Vagina (tissue), 2 donors: Measurements from ENCODE around the gene GABRA5. TPM values are rescaled to one million over a fixed set of nuclear protein-coding genes. Genes with fewer than 3 reads are reported as not detected.

Experiments
- DNase-seq, 2 donors: peaks; one replicate each; pipeline ENCODE4 v3.0.0-alpha.2; 2017; ENCODE audit errors: extremely low spot score in 2 of 2
- H3K27ac ChIP-seq: fragments of 200-600 bp; sonication (generic); one replicate; pipeline ENCODE4 v1.5.1; 2019
- H3K27me3 ChIP-seq: fragments of 200-600 bp; sonication (generic); one replicate; pipeline ENCODE4 v1.5.1; 2019
- H3K36me3 ChIP-seq, 2 donors: fragments of 200-600 bp; sonication (generic); one replicate each; pipeline ENCODE4 v1.5.1; 2017 to 2019
- H3K4me1 ChIP-seq: fragments of 200-600 bp; sonication (generic); one replicate; pipeline ENCODE4 v1.5.1; 2019
- H3K4me3 ChIP-seq, 2 donors: fragments of 200-600 bp; sonication (generic); 1 replicate in 1 of 2; 2 replicates in 1 of 2; pipeline ENCODE4 v1.5.1; 2016 to 2019
- H3K9me3 ChIP-seq: fragments of 200-600 bp; sonication (generic); one replicate; pipeline ENCODE4 v1.5.1; 2019
- CTCF ChIP-seq, 3 experiments: fragments of 450-650 bp in 2 of 3; fragments of 200-600 bp in 1 of 3; sonication (generic) in 1 of 3; IDR thresholded peaks; one replicate each; pipeline ENCODE4 v1.5.1; 2017 to 2019; ENCODE audit warnings: antibody characterized with exemption in 3 of 3, mild to moderate bottlenecking in 2 of 3, moderate library complexity in 2 of 3
- POLR2A ChIP-seq, 2 donors: fragments of 450-650 bp; IDR thresholded peaks; one replicate each; pipeline ENCODE4 v1.6.1; 2017; ENCODE audit warnings: antibody characterized with exemption in 2 of 2, mild to moderate bottlenecking in 2 of 2, moderate library complexity in 2 of 2
- POLR2AphosphoS5 ChIP-seq, 2 donors: sonication (generic); formaldehyde crosslinking; IDR thresholded peaks; one replicate each; pipeline ENCODE4 v1.9.0; 2017; ENCODE audit warnings: antibody characterized with exemption in 2 of 2, mild to moderate bottlenecking in 2 of 2, low read depth in 1 of 2; ENCODE audit not compliant: insufficient read depth in 1 of 2
- intact Hi-C: fragments of 100-400 bp; cut with DNase I; formaldehyde crosslinking; loops from one replicate; pipeline ENCODE4 v1.15.1; 2023
- total RNA-seq: library from RNA; depleted of rRNA; stranded (reverse); fragments of >200 nt; gene quantifications from one replicate; pipeline ENCODE4 v1.2.3, GENCODE V29; 2016

The GABRA5 gene
- total RNA-seq, 1 donor from 2014 or later = not detected

DNA sequence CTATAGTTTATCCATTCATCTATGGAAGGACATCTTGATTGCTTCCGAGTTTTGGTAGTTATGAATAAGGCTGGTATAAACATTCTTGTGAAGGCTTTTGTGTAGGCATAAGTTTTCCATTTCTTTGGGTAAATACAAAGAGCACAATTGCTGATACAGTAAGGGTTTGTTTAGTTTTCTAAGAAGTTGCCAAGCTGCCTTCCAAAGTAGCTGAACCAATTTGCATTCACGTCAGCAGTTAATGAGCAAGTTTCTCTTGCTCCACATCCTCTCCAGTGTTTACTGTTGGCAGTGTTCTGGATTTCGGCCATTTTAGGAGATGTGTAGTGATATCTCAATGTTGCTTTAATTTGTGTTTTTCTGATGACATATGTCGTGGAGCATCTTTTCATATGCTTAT is 34.2 kb downstream of the GABRA5 start:
- Histone ChIP-seq H3K27ac (no peak overlapping the region), H3K4me3 (no peak overlapping the region), H3K36me3 (no peaks in the 10 kb centered on the region), H3K9me3 (no peaks in the 10 kb centered on the region), H3K27me3 (no peaks in the 10 kb centered on the region), H3K4me1 (no peaks in the 10 kb centered on the region)
- TF ChIP-seq POLR2AphosphoS5 (IDR thresholded peaks at IDR 0.05; ENCODE audit: insufficient read depth in 1 of 2, low read depth in 1 of 2) (no peak), CTCF (IDR thresholded peaks at IDR 0.05) (no peak), POLR2A (IDR thresholded peaks at IDR 0.05) (no peak)
- intact Hi-C loops = no loop called here
- DNase-seq = no peak

- no peak for DNase-seq
- TF ChIP-seq POLR2AphosphoS5 (IDR thresholded peaks at IDR 0.05; ENCODE audit: insufficient read depth in 1 of 2, low read depth in 1 of 2) = no peak
- no peak for TF ChIP-seq CTCF (IDR thresholded peaks at IDR 0.05)
- TF ChIP-seq POLR2A (IDR thresholded peaks at IDR 0.05) = no peak
- H3K27me3 ChIP-seq = no peaks in the 10 kb centered on the region
- no peaks in the 10 kb centered on the region for H3K4me1 ChIP-seq
- H3K4me3 ChIP-seq = no peak overlapping the region
- H3K27ac ChIP-seq = no peak overlapping the region
- H3K9me3 ChIP-seq = no peaks in the 10 kb centered on the region
- no peaks in the 10 kb centered on the region for H3K36me3 ChIP-seq
- intact Hi-C loops = no loop called here
Observed at GRCh38 chr15:26910715-26911114, 43.9 kb downstream of the GABRA5 start.

DNA sequence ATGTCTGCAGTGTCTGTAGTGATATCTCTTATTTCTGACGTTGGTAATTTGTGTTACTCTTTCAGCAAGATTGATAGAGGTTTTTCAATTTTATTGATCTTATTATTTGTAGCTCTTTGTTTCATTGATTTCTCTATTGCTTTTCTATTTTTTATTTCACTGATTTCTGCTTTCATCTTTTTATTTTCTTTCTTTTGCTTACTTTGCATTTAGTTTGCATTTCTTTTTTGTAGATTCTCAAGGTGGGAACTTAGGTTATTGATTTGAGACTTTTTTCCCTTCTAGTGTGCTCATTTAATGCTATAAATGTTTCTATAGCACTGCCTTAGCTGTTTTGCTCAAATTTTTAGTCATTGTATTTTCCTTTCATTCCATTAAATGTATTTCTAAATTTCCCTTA is 54.6 kb downstream of the GABRA5 start:
- Histone ChIP-seq H3K36me3 (no peaks in the 10 kb centered on the region), H3K27ac (no peak overlapping the region), H3K4me1 (no peaks in the 10 kb centered on the region), H3K4me3 (no peak overlapping the region), H3K27me3 (no peaks in the 10 kb centered on the region), H3K9me3 (no peaks in the 10 kb centered on the region)
- DNase-seq = no peak
- intact Hi-C loops = no loop called here
- TF ChIP-seq POLR2AphosphoS5 (IDR thresholded peaks at IDR 0.05; ENCODE audit: insufficient read depth in 1 of 2, low read depth in 1 of 2) (no peak), POLR2A (IDR thresholded peaks at IDR 0.05) (no peak), CTCF (IDR thresholded peaks at IDR 0.05) (no peak)

DNA sequence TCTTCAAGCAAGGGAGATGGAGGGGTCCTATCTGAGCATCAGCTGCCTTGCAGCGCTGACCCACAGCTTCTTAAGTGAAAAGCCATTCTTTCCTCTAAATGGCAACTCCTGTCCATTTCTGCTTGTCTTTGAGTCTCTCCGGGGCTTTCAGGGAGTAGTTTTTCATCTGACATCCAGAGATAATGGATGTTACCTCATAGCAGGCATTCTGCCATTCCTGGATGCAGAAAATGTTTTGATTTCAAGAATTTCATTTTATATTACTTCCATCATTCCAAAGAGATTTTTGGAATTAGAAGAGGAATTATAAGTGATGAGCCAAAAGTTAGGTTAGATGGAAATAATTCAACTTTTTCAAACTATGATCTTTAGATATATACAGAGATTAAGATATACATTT is 59.2 kb downstream of the GABRA5 start:
- Histone ChIP-seq H3K4me1 (no peaks in the 10 kb centered on the region), H3K36me3 (no peaks in the 10 kb centered on the region), H3K4me3 (no peak overlapping the region), H3K27ac (no peak overlapping the region), H3K9me3 (no peaks in the 10 kb centered on the region), H3K27me3 (no peaks in the 10 kb centered on the region)
- DNase-seq = no peak
- intact Hi-C loops = loop anchor here (5.0 kb wide), 1 partner anchor 799 kb away; no protein-coding TSS in a partner anchor
- TF ChIP-seq CTCF (IDR thresholded peaks at IDR 0.05) (no peak), POLR2AphosphoS5 (IDR thresholded peaks at IDR 0.05; ENCODE audit: insufficient read depth in 1 of 2, low read depth in 1 of 2) (no peak), POLR2A (IDR thresholded peaks at IDR 0.05) (no peak)

- Histone ChIP-seq H3K4me3 (no peak overlapping the region), H3K27me3 (no peaks in the 10 kb centered on the region), H3K4me1 (no peaks in the 10 kb centered on the region), H3K9me3 (no peaks in the 10 kb centered on the region), H3K36me3 (no peaks in the 10 kb centered on the region), H3K27ac (no peak overlapping the region)
- intact Hi-C loops = loop anchor here (5.0 kb wide), 1 partner anchor 801 kb away; no protein-coding TSS in a partner anchor
- no peak for DNase-seq
- no peak for TF ChIP-seq POLR2AphosphoS5 (IDR thresholded peaks at IDR 0.05; ENCODE audit: insufficient read depth in 1 of 2, low read depth in 1 of 2)
- no peak for TF ChIP-seq POLR2A (IDR thresholded peaks at IDR 0.05)
- no peak for TF ChIP-seq CTCF (IDR thresholded peaks at IDR 0.05)
Observed at GRCh38 chr15:26928051-26928450, 61.2 kb downstream of the GABRA5 start.
